Measurements from ENCODE around the gene MIA. TPM values are rescaled to one million over a fixed set of nuclear protein-coding genes. Genes with fewer than 3 reads are reported as not detected.

Gene MIA
- total RNA-seq, 1 experiment from 2014 or later: not detected

DNA sequence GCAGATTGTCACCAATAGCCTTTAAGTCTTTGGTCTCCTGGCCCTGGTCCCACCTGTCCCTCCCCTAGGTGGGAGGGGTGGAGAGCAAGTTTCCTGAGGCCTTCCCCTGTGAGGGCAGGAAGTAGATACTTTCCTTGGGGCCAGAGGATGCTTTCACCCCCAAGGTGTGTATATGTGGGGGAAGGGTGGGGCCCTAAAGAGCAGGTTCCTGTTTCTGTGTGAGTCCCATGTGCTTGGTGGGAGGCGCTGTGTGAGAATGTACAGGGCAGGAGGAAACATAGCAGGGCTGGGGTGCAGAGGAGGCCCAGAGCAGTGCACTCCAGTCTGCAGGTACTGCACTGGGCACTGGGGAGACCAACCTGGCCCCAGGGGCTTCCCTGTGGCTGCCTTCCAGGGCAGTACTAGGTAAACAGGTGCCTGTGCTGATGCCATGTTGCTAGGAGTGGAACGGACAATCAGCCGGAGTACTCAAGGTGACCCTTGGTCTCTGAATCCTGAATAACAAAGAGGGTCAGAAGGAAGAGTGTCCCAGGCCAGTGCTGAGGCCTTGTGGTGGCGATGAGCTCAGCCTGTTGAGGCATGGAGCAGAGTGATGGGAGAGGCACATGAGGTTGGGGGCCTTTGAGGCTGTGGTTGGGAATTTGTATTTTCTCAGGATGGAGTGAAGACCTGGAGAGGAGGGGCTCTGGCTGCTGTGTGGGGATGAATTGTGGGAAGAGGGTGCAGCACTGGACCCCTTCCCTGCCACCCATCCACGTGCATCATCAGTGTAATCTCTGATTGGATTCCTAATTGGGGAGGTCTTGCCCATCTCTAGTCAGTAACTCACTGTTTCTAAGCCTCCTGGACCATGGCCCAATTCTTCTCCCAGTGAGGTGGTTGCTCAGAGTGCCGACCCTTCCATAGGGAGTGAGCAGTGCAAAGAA lies 28.8 kb downstream of the MIA start:
- H3K14ac ChIP-seq (ENCODE audit: insufficient read depth, low read length): no peak overlapping the region; the same call in 1 of the 2 replicates
- no peaks in the 10 kb centered on the region for H3K9me3 ChIP-seq (ENCODE audit: control insufficient read depth, low read depth, low read length)
- H4K8ac ChIP-seq (replicated peaks; ENCODE audit: insufficient read length, low read depth, low read length): no peak overlapping the region
- no peak overlapping the region for H2AK5ac ChIP-seq (ENCODE audit: insufficient read length, low read length)
- H3K23ac ChIP-seq (ENCODE audit: insufficient read length, low read depth, low read length): no peak overlapping the region
- H3K18ac ChIP-seq (ENCODE audit: insufficient read length, low read depth, low read length): no peak overlapping the region
- no peak overlapping the region for H3K4ac ChIP-seq (ENCODE audit: low read depth, low read length)
- H3K23me2 ChIP-seq (ENCODE audit: insufficient read length, low read depth, low read length, poor library complexity, severe bottlenecking): peaks cover 5% of the 10 kb centered on the region
- H3K4me1 ChIP-seq (ENCODE audit: insufficient read depth, low read length): peaks cover 15% of the 10 kb centered on the region
- H2BK12ac ChIP-seq (ENCODE audit: insufficient read length, low read depth, low read length): no peak overlapping the region
- Mint-ChIP-seq H3K36me3 (ENCODE audit: insufficient read depth in 1 of 3, low read depth in 3 of 3) (peaks cover 32 to 71% (median 58%) of the 10 kb centered on the region in 3 experiments; a peak in 6 of 7 replicates), H3K27ac (peak overlapping the region; percentile 59 to 92 (median 74); a peak in 5 of 7 replicates), H3K4me3 (peak overlapping the region; percentile 5 to 12), H3K27me3 (ENCODE audit: low read depth) (no peaks in the 10 kb centered on the region; the same call in none of the 2 replicates), H3K9me3 (no peaks in the 10 kb centered on the region; a peak in 2 of 5 replicates), H3K4me1 (peaks cover 63 to 75% of the 10 kb centered on the region in 2 experiments)
- no CpG with 5 or more reads among the region's 6 CpGs for WGBS (ENCODE audit: extremely low coverage, insufficient read length, low lambda C conversion rate)
- H4K20me1 ChIP-seq (ENCODE audit: control insufficient read depth, insufficient read depth, insufficient read length): peaks cover 4% of the 10 kb centered on the region
- H2BK120ac ChIP-seq (ENCODE audit: low read depth, low read length, poor library complexity, severe bottlenecking): no peak overlapping the region
- no peak overlapping the region for H3K27ac ChIP-seq (ENCODE audit: insufficient read length, low read depth, low read length)
- H3K56ac ChIP-seq (ENCODE audit: insufficient read length, low read depth, low read length): no peak overlapping the region
- H2BK5ac ChIP-seq (ENCODE audit: insufficient read length, low read length): no peak overlapping the region
- no peak overlapping the region for H4K91ac ChIP-seq (ENCODE audit: insufficient read length, low read depth, low read length)
- H3K79me1 ChIP-seq (ENCODE audit: insufficient read depth, low read depth, low read length, poor library complexity, severe bottlenecking): peaks cover 8% of the 10 kb centered on the region
- no peak overlapping the region for H3K9ac ChIP-seq (ENCODE audit: extremely low read depth, insufficient read length, low read length)
- no peak overlapping the region for H4K5ac ChIP-seq (ENCODE audit: insufficient read length, low read depth, low read length)
- H3T11ph ChIP-seq (ENCODE audit: low read length): no peak overlapping the region
- H3K4me2 ChIP-seq (ENCODE audit: insufficient read depth, insufficient read length, low read length): no peak overlapping the region
- no peaks in the 10 kb centered on the region for H3K27me3 ChIP-seq (ENCODE audit: insufficient read depth, low read length)
- peaks cover 22% of the 10 kb centered on the region; the same call in 1 of the 2 replicates for H3K79me2 ChIP-seq (ENCODE audit: insufficient read depth, low read length)
- TF ChIP-seq, protein P1, sequence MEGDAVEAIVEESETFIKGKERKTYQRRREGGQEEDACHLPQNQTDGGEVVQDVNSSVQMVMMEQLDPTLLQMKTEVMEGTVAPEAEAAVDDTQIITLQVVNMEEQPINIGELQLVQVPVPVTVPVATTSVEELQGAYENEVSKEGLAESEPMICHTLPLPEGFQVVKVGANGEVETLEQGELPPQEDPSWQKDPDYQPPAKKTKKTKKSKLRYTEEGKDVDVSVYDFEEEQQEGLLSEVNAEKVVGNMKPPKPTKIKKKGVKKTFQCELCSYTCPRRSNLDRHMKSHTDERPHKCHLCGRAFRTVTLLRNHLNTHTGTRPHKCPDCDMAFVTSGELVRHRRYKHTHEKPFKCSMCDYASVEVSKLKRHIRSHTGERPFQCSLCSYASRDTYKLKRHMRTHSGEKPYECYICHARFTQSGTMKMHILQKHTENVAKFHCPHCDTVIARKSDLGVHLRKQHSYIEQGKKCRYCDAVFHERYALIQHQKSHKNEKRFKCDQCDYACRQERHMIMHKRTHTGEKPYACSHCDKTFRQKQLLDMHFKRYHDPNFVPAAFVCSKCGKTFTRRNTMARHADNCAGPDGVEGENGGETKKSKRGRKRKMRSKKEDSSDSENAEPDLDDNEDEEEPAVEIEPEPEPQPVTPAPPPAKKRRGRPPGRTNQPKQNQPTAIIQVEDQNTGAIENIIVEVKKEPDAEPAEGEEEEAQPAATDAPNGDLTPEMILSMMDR (conservative IDR thresholded peaks at IDR 0.05): no peak
- H2BK20ac ChIP-seq (ENCODE audit: low read depth, low read length, poor library complexity, severe bottlenecking): no peak overlapping the region
- no peak overlapping the region for H2AFZ ChIP-seq (ENCODE audit: low read length)
- peak; percentile 71 for DNase-seq
- H2BK15ac ChIP-seq (ENCODE audit: low read depth, low read length): no peak overlapping the region
